NCI-H2081 (cell line): Measurements from ENCODE around the gene EMP1.
"Not testable (repeated sequence)": the region's sequence is repeated elsewhere in the genome, so short reads cannot be mapped to it uniquely, and the experiment has no call there.

Experiments
- DNase-seq, 2 experiments: peaks; one replicate each; lab custom pipeline; 2025; lab: John Stamatoyannopoulos, UW

EMP1 gene

DNA sequence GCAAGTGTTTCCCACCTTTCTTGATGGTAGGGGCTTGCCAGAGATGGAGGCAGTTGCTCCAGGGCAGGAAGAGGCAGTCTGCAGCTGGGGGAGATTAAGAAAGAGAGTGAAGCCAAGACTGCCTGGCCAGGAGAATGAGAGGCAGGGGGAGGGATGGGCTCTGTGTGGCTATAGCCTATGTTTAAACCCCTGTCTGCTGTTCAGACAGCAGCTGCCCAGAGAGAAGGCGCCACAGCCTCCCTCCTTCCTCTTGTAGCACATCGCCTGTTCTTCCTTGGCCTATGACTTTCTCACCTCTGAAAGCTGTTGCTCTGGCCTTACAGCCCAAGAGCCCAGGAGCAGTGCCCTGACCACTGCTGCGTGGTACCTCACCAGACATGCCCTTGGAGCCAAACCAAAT, 61.7 kb downstream of the EMP1 start:
- DNase-seq = no peak

- DNase-seq = no peak
Observed at GRCh38 chr12:13258717-13259119, 62.2 kb downstream of the EMP1 start.

DNA sequence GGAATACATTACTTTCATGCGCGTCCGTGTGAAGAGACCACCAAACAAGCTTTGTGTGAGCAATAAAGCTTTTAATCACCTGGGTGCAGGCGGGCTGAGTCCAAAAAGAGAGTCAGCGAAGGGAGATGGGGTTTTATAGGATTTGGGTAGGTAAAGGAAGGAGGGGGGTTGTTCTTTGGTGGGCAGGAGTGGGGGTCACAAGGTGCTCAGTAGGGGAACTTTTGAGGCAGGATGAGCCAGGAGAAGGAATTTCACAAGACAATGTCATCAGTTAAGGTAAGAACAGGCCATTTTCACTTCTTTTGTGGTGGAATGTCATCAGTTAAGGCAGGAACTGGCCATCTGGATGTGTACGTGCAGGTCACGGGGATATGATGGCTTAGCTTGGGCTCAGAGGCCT, 63.1 kb downstream of the EMP1 start:
- DNase-seq = not testable (repeated sequence)

DNA sequence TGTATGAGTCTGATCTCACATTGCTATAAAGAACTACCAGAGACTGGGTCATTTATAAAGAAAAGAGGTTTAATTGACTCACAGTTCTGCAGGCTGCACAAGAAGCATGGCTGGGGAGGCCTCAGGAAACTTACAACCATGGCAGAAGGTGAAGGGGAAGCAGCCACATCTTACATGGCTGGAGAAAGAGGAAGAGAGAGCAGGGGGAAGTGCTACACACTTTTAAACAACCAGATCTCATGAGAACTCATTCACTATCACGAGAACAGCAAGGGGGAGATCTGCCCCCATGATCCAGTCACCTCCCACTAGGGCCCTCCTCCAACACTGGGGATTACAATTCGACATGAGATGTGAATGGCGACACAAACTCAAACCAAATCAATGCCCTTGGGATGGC, 71.3 kb downstream of the EMP1 start:
- not testable (repeated sequence) for DNase-seq

DNA sequence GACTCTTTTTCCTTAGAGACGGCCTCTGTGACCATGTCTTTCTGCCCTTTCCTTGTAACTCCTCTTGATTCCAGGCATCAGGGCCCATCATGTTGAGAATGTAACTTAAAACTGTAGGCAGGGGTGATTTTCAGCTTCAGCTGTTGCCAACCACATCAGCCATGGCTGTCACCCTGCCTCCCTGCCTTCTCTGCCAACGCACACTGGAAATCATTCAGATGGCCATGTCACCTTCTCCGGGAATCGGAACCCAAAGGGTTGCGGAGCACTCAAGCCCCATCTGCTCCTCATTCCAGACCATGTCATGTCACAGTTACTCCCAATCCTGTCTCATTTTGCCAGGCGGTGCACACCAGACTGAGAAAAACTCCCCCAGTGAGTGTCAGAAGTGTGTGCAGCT, 72.1 kb downstream of the EMP1 start:
- DNase-seq = no peak
